Esophagus squamous epithelium (tissue), 4 donors: ENCODE data around the gene ALDH1A2.
"Not testable (repeated sequence)": the region's sequence is repeated elsewhere in the genome, so short reads cannot be mapped to it uniquely, and the experiment has no call there.

ENCODE experiments used
- POLR2A ChIP-seq, 4 donors: fragments of 450-650 bp; IDR thresholded peaks; one replicate each; pipeline ENCODE4 v1.6.1; 2017; ENCODE audit warnings: antibody characterized with exemption in 4 of 4, mild to moderate bottlenecking in 4 of 4, moderate library complexity in 3 of 4
- TF ChIP-seq, protein P1 (sequence below), 6 experiments: fragments of 450-650 bp in 4 of 6; fragments of 200-600 bp in 2 of 6; sonication (generic) in 2 of 6; IDR thresholded peaks; one replicate each; pipeline ENCODE4 v1.5.1; 2016 to 2019; ENCODE audit warnings: antibody characterized with exemption in 6 of 6, mild to moderate bottlenecking in 4 of 6, moderate library complexity in 4 of 6

DNA sequence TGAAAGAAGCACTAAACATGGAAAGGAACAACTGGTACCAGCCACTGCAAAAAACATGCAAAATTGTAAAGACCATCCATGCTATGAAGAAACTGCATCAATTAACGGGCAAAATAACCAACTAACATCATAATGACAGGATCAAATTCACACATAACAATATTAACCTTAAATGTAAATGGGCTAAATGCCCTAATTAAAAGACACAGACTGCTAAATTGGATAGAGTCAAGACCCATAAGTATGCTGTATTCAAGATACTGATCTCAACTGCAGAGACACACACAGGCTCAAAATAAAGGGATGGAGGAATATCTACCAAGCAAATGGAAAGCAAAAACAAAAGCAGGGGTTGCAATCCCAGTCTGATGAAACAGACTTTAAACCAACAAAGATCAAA, 37.1 kb downstream of the ALDH1A2 start:
- TF ChIP-seq, protein P1, sequence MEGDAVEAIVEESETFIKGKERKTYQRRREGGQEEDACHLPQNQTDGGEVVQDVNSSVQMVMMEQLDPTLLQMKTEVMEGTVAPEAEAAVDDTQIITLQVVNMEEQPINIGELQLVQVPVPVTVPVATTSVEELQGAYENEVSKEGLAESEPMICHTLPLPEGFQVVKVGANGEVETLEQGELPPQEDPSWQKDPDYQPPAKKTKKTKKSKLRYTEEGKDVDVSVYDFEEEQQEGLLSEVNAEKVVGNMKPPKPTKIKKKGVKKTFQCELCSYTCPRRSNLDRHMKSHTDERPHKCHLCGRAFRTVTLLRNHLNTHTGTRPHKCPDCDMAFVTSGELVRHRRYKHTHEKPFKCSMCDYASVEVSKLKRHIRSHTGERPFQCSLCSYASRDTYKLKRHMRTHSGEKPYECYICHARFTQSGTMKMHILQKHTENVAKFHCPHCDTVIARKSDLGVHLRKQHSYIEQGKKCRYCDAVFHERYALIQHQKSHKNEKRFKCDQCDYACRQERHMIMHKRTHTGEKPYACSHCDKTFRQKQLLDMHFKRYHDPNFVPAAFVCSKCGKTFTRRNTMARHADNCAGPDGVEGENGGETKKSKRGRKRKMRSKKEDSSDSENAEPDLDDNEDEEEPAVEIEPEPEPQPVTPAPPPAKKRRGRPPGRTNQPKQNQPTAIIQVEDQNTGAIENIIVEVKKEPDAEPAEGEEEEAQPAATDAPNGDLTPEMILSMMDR (IDR thresholded peaks at IDR 0.05): not testable (repeated sequence)
- TF ChIP-seq POLR2A (IDR thresholded peaks at IDR 0.05): not testable (repeated sequence)
